NCI-H1092 (cell line): Measurements from ENCODE around the gene PDZD7.

Source experiments
- DNase-seq: peaks from one replicate; lab custom pipeline; 2025; lab: John Stamatoyannopoulos, UW

PDZD7 gene

DNA sequence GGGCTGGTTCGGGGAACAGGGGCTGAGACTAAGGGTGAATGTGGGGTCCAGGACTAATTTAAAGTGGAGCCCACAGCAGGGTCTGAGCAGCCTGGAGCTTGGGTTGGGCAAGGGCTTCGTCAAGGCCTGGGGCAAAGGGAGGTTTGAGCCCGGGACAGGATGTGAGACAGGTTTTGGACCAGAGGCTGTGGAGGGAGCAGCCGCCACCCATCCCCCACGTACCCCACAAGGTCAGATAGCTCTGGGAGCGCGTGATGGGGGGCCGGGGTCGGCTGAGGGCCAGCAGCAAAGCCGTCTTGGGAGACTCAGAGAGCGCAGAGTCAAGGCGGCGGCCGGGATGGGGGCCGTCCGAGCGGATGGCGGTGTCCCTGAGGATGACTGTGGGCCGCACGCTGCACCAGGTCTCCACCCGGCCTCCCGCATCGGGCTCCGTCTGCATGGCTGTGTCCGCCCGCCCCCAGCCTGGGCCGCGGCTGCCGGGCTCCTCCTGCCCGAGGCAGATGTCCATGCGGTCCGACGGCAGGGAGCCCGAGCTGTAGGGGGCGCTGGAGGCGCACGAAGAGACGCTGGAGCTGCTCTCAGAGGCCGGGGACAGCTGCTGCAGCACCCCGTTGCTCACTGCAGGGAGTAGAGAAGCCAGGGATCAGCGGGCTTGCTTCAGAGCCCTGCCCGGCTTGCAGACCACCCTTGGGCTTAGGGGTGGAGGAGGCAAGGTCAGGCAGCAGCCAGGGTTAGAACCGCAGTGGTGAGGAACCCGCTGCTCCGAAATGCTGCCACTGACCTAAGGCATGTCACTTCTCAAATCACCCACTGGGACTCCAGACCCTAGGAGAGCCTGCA, 12.1 kb downstream of the PDZD7 start:
- DNase-seq = peak; percentile 35

DNA sequence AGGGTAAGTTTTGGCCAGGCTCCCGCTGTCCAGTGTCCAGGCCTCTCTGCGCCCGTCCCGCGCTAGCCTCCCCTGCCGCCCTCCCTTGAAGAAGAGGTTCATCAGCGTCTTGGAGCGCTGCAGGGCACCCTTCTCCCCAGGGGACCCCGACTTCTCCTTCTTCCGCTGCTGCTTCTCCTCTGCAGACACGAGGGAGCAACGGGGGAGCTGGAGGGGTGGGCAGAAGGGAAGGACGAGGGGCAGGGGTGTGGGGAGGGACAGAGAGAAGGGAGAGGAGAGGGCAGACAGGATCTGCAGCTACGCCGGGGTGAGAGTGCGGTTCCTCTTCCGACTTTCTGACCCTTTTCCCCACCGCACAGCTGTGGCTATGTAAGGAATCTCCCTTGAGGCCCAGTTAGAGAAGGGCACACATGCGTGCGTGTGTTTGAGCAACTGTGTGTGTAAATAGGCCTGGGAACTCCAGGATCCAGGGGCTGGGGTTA, 12.8 kb downstream of the PDZD7 start:
- no peak for DNase-seq

DNA sequence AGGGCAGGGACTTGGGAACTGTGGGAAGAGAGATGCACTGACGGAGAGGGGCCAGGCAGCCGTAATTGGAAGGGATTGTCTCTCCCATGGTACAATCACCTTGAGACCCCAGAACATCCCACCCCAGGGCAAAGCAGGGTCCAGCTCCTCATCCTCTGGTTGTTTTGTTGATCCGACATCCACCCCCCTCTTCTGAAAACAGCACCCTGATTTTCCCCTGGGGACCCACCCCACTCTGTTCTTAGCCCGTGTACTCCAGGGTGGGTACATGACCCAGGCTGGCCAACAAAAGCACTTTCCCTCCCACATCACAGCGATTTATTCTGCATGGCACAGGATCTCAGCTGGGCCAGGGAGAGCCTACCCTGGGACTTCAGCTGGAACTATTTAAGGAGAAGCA, 14.1 kb downstream of the PDZD7 start:
- DNase-seq = no peak

DNA sequence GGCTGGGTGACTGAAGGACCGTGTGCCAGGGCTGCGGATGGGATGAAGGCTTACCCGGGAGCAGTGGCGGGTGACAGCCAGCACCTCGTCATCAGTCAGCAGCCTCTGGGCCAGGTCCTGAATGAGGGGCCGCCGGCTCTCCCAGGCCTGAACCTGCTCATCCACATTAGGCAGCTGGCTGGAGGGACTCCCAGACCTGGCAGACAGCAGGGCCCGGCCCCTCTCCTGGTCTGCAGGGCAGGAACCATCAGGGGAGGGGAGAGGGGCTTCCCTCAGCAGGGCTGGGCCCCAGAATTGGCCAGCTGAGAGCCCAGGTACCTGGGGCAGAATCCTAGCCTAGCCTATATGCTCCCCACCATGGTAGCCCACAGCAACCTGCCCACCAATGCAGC, 15.4 kb downstream of the PDZD7 start:
- DNase-seq = no peak

DNA sequence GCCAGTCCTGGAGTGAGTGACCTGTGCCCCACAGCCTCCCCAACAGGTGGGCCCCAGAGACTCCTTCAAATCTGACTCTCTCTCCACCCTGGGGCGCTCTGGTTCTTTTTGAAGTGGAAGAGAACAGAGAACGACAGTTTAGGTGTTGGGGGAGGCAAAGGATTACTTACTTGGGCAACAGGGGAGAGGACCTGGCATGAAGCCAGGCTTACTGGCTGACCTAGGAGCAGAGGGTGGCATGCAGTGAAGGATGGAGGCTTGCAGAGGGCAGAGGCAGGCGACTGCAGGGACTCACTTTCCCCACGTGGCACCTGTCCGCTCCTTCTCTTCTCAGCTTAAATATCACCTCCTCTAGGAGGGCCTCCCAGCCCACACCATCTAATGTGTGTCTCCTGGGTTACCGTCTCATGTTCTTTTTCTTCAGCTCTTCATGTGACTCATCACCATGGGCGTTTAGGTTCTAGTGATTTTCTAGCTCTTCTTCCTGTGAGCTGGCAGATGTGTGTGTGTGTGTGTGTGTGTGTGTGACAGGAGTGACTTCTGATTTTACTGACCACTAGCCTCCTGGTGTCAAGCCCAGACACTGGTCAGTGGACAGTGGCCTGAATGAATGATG, 15.9 kb downstream of the PDZD7 start:
- DNase-seq = no peak

DNA sequence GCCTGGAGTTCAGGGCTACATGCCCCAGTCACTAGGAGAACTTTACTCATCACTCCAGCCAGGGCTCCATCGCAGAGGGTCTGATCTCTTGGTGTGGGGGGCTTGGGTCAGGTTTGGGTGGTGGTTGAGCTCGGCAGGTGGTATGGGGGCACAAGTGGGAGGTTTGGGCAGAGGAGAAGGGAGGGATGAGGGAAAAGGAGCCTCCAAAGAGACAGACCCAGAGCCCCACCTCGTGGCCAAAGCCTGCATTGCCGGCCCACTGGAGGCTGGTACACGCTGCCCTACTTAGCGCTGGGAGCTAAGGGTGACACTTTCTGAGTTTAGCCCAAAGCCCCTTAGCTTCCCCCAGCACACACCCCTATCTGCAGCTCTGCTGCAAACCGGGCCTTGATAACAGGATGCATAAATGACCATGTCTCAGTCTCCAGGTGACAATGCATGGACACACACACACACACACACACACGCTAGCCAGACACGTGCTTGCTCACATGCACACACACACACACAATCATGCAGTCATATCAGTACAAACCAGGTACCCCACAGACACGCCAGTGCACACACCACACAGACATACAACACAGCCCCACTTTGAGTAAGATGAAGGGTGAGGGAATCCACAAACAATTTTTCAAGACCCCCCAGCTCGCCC, 16.6 kb downstream of the PDZD7 start:
- no peak for DNase-seq

DNA sequence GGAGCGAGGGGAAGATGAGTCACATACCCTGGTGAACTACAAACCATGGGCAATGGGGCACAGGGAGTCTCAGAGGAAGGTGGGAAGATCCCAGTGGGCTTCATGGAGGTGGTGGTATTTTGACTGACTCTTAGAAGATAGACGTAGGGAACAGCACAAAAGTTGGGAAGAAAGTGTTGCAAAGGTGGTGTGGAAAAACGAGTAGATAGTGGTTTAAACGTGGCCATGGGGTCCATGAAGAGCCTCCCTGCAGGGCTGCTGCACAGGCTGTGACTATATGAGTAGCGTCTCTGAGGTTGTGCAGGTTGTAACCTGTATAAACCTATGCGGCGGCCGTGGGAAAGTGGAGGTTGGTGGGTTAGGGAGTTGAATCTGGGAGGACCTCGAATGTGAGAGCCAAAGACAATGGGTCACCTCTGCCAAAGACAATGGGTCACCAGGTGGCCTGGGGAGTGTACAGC, 17.5 kb downstream of the PDZD7 start:
- no peak for DNase-seq

DNA sequence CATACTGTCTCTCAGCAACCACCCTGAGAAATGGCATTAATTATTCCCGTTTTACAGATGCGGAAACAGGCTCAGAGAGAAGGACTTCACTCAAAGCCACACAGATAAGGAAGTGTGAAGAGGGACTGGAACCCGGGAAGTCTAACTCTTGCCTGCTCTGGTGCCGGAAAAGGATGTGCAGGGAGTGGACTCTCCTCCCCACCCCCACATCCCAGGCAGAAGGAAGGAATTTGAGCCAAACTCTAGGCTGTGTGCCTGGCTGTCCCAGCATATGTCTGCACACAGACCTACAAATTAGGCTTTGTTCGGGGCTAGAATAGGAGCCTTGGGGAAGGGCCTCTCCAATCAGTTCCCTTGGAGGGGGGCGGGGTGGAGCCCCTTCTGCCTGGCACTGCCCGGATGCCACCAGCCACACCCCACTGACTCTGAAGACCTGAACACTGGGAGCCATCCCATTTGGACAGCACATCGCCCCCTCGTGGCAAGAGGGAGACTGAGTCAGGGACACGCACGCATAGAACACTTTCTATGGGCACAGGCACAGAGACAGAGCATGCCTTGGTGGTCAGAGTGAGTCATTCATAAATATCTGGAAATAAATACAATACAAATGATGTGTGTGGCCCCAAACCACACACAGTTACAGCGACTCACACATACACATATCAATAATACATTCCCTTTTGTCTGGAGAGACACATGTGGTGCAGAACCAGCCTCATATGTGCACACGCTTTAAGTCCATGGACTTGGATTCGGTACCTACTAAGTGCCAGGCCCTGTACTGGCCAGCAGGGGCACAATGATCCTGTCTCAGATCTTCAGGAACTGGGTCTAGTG, 18.2 kb downstream of the PDZD7 start:
- peak; percentile 72 for DNase-seq

DNA sequence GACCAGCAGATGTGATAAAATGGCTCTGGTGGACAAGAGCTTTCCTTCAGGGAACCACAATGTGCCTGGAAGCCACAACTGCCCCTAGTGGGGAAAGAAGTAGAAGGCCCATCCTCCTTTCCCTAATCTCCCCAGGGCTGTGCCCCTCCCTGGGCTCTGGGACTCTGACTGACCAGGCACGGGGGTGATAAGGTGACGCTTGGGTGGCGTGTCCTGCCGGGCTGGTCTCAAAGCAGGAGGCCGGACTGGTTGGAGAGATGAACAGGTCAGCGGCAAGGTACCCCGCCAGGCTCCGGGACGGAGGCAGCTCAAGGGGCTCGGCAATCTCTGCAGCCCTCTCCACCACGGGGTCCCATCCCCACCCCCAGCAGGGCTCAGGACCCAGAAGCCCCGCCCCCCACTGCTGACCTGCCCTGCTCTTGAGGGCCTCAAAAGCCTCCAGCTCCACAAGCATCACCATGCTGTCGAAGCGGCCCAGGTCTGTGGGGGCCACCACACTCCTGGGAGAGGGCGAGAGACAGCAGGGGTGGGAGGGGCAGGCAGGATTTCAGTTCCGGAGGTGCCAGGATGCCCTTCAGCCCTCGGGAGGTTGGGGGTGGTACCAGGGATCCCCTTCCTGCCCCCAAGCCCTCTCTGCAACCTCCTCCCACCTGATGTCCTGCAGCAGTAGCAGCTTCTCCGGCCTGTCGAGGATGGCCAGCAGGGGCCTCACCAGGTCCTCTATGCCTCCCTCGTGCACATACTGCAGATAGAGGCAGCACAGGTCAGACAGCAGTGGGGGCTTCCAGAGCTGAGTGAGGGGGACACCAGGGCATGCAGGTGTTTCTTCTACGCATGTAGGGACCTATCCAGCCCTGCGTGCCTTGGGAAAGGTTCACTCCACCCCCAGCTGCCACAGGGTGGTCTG, 19.2 kb downstream of the PDZD7 start:
- no peak for DNase-seq

DNA sequence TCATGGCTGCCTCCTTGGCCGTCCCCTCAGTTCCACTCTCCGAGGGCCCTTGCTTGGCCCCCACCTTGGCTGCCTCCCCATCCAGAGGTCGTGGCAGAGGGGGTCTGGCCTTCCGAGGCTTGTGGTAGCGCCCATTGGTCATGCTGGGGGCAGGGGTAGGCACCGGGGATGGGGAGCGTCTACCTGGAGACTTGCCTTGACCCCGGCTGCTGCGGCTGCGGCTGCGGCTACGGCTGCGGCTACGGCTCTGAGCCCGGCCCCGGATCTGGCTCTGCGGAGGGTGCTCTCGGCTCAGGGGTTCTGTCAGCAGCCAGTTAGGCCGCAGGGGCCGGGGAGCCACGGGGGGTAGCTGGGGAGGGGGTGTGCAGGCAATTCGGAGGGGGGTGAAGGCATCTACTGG, 20.6 kb downstream of the PDZD7 start:
- no peak for DNase-seq

DNA sequence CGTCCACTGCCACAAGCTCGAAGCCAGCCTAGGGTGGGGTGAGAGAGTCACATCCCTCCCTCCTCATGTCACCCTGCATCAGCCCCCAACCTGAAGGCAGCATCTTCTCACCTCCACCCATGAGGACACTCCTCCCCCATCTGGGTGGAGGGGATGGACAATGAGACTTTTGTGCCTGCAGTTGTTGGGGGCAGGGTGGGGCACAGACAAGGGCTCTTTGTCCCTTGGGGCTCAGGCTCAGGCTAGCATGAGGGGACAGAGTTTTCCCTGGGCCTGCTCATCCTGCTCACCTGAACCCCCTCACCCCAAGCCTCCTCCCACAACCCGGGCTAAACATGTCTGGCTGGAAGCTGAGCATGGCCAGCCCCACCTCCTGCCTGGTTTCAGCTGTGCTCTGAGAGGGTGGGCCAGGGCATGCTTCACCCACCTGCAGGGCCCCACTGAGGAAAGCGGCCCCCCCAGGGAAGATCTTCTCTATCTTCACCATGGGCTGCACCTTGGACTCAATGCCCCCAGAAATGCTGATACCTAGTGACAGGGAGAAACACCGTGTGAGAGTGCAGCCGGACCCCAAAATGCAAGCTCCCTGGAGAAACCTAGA, 22.0 kb downstream of the PDZD7 start:
- DNase-seq = no peak

DNA sequence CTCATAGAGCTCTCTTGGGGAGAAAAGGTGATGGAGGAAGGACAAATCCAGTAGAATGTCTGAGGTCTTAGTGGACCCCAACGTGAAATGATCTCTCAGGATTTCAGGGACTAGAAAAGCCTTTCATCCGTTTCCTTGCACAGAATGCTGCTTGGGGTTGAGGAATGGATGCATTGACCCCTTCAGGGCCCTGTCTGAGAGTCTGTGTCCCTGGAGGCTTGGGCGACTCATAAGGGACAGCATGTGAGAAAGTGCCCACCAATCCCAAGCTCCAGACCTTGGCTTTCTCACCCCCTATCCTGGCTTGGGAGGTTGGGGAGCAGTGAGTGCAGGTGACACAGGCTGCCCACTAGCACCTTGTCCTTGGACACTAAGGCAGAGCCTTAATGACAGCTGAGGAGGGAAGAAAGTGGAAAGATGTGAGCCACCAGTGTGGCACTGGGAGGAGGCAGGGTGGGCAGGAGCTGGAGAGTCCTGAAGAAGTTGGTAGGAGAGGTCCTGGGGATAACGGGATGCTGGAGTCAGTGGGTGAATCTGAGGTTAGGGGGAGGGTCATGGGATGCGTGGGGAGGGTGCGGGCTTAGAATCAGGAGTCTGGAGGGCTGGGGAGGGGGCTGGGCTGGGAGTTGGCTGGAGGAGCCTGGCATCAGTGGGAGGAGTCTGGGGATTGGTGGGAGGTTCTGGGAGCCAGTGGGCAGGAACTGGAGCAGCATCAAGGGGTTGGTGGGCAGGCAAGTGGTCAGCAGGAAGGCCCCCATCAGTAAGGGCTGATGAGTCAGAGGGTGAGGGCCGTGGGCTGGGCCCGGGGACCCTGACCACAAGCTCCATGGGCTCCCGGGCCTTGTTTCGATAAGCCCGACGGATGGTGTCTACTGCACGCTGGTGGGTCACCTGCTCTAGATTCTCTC, 22.8 kb downstream of the PDZD7 start:
- no peak for DNase-seq

DNA sequence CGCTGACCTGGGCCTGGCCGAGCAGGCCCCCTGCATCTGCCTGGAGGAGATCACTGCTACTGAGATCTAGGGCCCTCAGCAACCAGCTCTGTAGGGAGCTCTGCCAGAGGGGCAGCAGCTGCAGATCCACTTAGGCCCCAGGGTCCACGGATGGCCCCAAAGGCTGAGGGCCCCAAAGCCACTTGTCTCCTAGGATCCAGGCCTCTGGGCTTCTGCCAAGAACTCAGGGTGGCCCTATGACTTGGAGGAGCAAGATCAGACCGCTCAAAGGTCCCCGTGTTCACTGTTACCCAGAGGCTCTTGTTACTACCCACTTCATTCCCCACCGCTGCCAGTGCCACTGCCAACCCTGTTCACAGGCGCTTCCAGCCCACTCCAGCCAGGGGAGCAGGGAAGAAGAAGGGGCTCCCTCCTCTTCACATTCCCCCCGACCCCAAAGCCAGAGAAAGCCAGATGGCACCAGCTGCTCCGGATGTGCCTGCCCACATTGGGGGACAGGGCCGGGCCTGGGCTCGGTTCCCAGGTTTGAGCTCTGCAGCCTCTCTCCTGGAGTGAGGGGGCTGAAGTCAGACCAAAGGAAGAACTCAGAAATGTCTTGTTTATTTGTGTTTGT, 23.7 kb downstream of the PDZD7 start:
- DNase-seq = no peak

DNA sequence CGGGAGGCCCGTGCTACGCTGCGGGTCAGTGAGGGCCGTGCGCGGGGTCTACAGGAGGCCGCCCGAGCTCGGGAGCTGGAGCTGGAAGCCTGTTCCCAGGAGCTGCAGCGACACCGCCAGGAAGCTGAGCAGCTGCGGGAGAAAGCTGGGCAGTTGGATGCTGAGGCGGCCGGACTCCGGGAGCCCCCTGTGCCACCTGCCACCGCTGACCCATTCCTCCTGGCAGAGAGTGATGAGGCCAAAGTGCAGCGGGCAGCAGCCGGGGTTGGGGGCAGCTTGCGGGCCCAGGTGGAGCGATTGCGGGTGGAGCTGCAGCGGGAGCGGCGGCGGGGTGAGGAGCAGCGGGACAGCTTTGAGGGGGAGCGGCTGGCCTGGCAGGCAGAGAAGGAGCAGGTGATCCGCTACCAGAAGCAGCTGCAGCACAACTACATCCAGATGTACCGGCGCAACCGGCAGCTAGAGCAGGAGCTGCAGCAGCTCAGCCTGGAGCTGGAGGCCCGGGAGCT, 24.3 kb downstream of the PDZD7 start:
- no peak for DNase-seq

DNA sequence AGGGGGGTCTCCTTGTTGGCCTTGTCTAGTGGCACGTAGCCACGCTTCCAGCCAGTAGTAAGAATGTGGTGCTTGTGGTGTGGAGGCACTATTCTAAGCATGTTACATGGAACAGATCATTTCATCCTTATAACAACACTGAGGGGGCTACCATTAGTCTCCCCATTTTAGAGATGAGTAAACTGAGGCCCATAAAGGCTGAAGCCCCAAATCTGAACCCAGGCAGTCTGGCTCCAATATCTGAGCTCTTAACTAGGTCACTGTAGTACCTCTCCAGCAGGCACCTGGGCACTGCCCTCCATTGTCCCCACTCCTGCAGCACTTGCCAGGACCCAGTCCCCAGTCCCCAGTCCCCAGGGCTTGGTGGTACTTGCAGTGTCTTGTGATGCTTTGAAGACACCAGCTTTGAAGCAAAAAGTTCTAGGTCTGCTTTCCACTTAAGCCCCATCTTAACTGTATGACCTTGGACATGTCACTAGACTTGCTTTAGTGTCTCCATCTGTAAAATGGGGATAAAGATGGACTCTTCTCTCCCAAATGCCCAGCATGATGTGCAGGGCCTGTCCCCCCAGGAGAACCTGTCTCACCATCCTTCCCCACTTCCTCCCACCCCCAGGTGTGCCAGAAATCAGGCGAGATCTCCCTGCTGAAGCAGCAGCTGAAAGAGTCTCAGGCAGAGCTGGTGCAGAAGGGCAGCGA, 24.9 kb downstream of the PDZD7 start:
- DNase-seq = no peak

DNA sequence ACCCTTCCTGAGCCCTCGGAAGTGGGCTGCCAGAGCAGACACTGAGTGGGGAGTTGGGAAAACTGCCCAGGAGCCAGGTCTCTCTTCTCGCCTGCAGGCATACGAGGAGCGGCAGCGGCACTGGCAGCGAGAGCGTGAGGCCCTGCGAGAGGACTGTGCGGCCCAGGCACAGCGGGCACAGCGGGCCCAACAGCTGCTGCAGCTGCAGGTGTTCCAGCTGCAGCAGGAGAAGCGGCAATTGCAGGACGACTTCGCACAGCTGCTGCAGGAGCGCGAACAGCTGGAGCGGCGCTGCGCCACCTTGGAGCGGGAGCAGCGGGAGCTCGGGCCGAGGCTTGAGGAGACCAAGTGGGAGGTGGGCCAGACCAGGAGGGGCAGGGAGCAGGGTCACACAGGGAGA, 25.6 kb downstream of the PDZD7 start:
- DNase-seq = no peak

DNA sequence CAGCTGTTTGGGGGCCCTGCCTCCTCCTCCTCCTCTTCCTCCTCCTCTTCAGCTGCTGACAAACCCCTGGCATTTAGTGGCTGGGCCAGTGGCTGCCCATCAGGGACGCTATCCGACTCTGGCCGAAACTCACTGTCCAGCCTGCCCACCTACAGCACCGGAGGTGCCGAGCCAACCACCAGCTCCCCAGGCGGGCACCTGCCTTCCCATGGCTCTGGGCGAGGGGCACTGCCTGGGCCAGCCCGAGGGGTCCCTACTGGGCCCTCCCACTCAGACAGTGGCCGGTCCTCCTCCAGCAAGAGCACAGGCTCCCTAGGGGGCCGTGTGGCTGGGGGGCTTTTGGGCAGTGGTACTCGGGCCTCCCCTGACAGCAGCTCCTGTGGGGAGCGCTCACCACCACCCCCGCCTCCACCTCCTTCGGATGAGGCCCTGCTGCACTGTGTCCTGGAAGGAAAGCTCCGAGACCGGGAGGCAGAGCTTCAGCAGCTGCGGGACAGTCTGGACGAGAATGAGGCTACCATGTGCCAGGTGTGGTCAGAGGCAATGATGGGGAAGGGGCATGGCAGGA, 27.2 kb downstream of the PDZD7 start:
- no peak for DNase-seq

DNA sequence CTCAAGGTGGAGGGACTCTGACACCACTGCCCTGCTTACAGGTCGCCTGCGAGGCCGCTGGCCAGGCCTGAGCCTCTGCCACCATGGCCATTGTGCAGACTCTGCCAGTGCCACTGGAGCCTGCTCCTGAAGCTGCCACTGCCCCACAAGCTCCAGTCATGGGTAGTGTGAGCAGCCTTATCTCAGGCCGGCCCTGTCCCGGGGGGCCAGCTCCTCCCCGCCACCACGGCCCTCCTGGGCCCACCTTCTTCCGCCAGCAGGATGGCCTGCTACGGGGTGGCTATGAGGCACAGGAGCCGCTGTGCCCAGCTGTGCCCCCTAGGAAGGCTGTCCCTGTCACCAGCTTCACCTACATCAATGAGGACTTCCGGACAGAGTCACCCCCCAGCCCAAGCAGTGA, 28.5 kb downstream of the PDZD7 start:
- DNase-seq = no peak
